ENCODE data around the gene SUMF1. TPM values are rescaled to one million over a fixed set of nuclear protein-coding genes. Genes with fewer than 3 reads are reported as not detected.

The SUMF1 gene
- total RNA-seq, 1 experiment from 2014 or later: 26.6 TPM

DNA sequence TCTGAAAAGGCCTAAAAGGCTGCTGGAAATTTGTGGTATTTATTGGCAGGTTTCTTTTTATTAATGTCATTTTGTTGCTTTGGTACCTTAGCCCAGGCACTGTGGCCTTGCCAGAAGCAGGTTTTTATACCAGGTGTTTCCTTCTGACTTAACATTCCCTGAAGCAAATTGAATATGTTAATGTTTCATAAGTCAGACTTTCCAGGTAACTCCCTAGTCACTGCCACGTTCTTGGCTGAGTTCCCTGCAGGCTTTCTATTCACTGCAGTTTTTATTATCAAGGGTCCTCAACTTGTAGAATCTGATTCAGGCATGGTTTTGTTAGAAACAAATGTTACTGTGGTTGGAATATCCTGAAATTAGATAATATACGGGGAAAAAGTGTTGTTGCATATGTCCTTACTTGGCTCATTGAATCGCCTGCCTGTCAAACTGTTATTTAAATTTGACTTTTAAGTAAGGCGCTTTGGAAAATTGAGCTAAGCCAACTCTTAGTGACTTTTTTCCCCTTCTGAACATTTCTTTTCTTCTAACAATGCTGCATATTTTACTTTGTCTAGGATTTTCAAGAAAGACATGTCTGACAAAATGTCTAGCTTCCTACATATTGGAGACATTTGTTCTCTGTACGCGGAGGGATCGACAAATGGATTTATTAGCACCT lies 49.0 kb upstream of the SUMF1 start:
- no peak overlapping the region for H3K4me3 ChIP-seq (replicated peaks in 1 of 2; ENCODE audit: low read depth in 1 of 2, low read length in 2 of 2)
- H3K36me3 ChIP-seq (ENCODE audit: control insufficient read depth in 1 of 2, insufficient read depth in 2 of 2, low read length in 2 of 2): no peaks in the 10 kb centered on the region
- ChIA-PET RAD21 (ENCODE audit: low non-redundant PET in 1 of 2, low total read pairs in 2 of 2, uncharacterized antibody in 2 of 2, unreplicated experiment in 2 of 2) (no interaction called here), CTCF (no interaction called here), POLR2A (interaction anchor here (1.0 kb wide), 1 partner anchor 23 kb away, joined by 4 read pairs; the partner anchor contains the start of gene ITPR1)
- H3K9me3 ChIP-seq (ENCODE audit: control insufficient read depth in 1 of 2, insufficient read depth in 1 of 2, low read depth in 1 of 2, low read length in 2 of 2): no peaks in the 10 kb centered on the region
- no peak overlapping the region for H3K9ac ChIP-seq (ENCODE audit: low read length)
- no peaks in the 10 kb centered on the region for H4K20me1 ChIP-seq (ENCODE audit: insufficient read depth)
- H2AFZ ChIP-seq (ENCODE audit: low read depth, low read length, poor library complexity, severe bottlenecking): no peak overlapping the region
- ATAC-seq (no peak), DNase-seq (ENCODE audit: low read depth, low spot score) (no peak)
- no peaks in the 10 kb centered on the region for H3K4me1 ChIP-seq (ENCODE audit: control insufficient read depth in 1 of 2, insufficient read depth in 2 of 2, low read length in 2 of 2)
- TF ChIP-seq EGR1 (IDR thresholded peaks at IDR 0.05; ENCODE audit: low read depth): no peak
- TF ChIP-seq ZNF274 (IDR thresholded peaks at IDR 0.05; ENCODE audit: low read depth, low read length): no peak
- TF ChIP-seq EZH2 (IDR thresholded peaks at IDR 0.05): no peak
- TF ChIP-seq JUND (IDR thresholded peaks at IDR 0.05): no peak
- no peak for TF ChIP-seq SP1 (IDR thresholded peaks at IDR 0.05; ENCODE audit: low read depth)
- TF ChIP-seq POLR2A (IDR thresholded peaks at IDR 0.05; ENCODE audit: borderline replicate concordance, extremely low read depth, insufficient read depth, insufficient read length): no peak
- TF ChIP-seq EZH2phosphoT487 (IDR thresholded peaks at IDR 0.05; ENCODE audit: borderline replicate concordance): no peak
- TF ChIP-seq ZFX (IDR thresholded peaks at IDR 0.05): no peak
- no peak for TF ChIP-seq FOSL1 (IDR thresholded peaks at IDR 0.05; ENCODE audit: low read depth)
- TF ChIP-seq SIN3A (IDR thresholded peaks at IDR 0.05; ENCODE audit: low read depth): no peak
- TF ChIP-seq, protein P1, sequence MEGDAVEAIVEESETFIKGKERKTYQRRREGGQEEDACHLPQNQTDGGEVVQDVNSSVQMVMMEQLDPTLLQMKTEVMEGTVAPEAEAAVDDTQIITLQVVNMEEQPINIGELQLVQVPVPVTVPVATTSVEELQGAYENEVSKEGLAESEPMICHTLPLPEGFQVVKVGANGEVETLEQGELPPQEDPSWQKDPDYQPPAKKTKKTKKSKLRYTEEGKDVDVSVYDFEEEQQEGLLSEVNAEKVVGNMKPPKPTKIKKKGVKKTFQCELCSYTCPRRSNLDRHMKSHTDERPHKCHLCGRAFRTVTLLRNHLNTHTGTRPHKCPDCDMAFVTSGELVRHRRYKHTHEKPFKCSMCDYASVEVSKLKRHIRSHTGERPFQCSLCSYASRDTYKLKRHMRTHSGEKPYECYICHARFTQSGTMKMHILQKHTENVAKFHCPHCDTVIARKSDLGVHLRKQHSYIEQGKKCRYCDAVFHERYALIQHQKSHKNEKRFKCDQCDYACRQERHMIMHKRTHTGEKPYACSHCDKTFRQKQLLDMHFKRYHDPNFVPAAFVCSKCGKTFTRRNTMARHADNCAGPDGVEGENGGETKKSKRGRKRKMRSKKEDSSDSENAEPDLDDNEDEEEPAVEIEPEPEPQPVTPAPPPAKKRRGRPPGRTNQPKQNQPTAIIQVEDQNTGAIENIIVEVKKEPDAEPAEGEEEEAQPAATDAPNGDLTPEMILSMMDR (IDR thresholded peaks at IDR 0.05 in 2 of 3, conservative IDR thresholded peaks at IDR 0.05 in 1 of 3; ENCODE audit: borderline replicate concordance in 1 of 3, insufficient read depth in 1 of 3, low read depth in 2 of 3, low read length in 2 of 3): no peak
- TF ChIP-seq, protein P2, sequence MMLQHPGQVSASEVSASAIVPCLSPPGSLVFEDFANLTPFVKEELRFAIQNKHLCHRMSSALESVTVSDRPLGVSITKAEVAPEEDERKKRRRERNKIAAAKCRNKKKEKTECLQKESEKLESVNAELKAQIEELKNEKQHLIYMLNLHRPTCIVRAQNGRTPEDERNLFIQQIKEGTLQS (IDR thresholded peaks at IDR 0.05): no peak
- TF ChIP-seq, protein P3, sequence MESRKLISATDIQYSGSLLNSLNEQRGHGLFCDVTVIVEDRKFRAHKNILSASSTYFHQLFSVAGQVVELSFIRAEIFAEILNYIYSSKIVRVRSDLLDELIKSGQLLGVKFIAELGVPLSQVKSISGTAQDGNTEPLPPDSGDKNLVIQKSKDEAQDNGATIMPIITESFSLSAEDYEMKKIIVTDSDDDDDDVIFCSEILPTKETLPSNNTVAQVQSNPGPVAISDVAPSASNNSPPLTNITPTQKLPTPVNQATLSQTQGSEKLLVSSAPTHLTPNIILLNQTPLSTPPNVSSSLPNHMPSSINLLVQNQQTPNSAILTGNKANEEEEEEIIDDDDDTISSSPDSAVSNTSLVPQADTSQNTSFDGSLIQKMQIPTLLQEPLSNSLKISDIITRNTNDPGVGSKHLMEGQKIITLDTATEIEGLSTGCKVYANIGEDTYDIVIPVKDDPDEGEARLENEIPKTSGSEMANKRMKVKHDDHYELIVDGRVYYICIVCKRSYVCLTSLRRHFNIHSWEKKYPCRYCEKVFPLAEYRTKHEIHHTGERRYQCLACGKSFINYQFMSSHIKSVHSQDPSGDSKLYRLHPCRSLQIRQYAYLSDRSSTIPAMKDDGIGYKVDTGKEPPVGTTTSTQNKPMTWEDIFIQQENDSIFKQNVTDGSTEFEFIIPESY (IDR thresholded peaks at IDR 0.05; ENCODE audit: extremely low read depth, insufficient replicate concordance, low read length): no peak
- TF ChIP-seq, protein P4, sequence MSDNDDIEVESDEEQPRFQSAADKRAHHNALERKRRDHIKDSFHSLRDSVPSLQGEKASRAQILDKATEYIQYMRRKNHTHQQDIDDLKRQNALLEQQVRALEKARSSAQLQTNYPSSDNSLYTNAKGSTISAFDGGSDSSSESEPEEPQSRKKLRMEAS (IDR thresholded peaks at IDR 0.05): no peak
- H3K27me3 ChIP-seq (ENCODE audit: insufficient read depth, low read length): 0 out of 2 replicates have a peak, but pooled peaks cover 4% of the 10 kb centered on the region
- H3K79me2 ChIP-seq (ENCODE audit: insufficient read depth, low read length): no peaks in the 10 kb centered on the region
- no peak overlapping the region for H3K27ac ChIP-seq (ENCODE audit: low read depth, low read length)
- no peaks in the 10 kb centered on the region for H3K9me2 ChIP-seq (ENCODE audit: insufficient read depth)
- intact Hi-C loops (cut with micrococcal nuclease): no loop called here
- H3K4me2 ChIP-seq (ENCODE audit: low read length): no peak overlapping the region
- BruUV-seq (replicated peaks): no TSS peak
